ENCODE measurements around the gene FST.
A peak's percentile ranks its signal among the peaks of the same experiment; 100 is the strongest.

Gene FST

GRCh38 chr5:53472720-53473510 is 7.5 kb upstream of the FST start:
- TF ChIP-seq POLR2AphosphoS5 (IDR thresholded peaks at IDR 0.05; ENCODE audit: low read depth, low read length): no peak
- no peak for TF ChIP-seq POLR2A (IDR thresholded peaks at IDR 0.05; ENCODE audit: low read depth, low read length)
- TF ChIP-seq POU2F2 (IDR thresholded peaks at IDR 0.05; ENCODE audit: low read depth, low read length): no peak
- no peak for FAIRE-seq
- DNase-seq (ENCODE audit: insufficient read length, low spot score): no peak

DNA sequence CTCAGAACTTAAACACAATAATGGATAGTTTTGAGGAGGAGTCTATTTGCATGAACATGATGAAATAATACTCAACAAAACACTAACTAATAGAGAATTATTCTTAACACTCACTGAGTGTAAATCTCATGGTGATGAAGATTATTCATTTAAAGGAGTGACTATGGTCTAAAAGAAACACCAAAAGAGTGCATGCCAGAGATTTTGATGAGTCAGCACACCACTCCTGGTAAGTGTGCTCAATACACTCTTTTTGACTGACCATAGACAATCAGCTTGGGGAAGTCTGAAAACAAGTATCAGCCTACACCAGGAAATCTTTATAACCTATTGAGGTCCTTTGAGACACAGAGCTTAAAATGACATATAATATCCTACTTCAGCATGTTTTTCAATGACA is 6.8 kb upstream of the FST start:
- FAIRE-seq (no peak), DNase-seq (ENCODE audit: insufficient read length, low spot score) (no peak)
- no peak for TF ChIP-seq SPI1 (IDR thresholded peaks at IDR 0.05; ENCODE audit: low read depth, low read length)
- TF ChIP-seq PAX5 (IDR thresholded peaks at IDR 0.05; ENCODE audit: insufficient read depth, low read length, severe bottlenecking): no peak
- TF ChIP-seq TAF1 (IDR thresholded peaks at IDR 0.05; ENCODE audit: low read depth, low read length): no peak
- TF ChIP-seq POLR2AphosphoS5 (IDR thresholded peaks at IDR 0.05; ENCODE audit: low read depth, low read length): no peak
- no peak for TF ChIP-seq POU2F2 (IDR thresholded peaks at IDR 0.05; ENCODE audit: low read depth, low read length)
- TF ChIP-seq POLR2A (IDR thresholded peaks at IDR 0.05; ENCODE audit: low read depth, low read length): no peak

GRCh38 chr5:53475320-53475719 is 5.1 kb upstream of the FST start:
- FAIRE-seq (no peak), DNase-seq (ENCODE audit: insufficient read length, low spot score) (no peak)
- no peak for TF ChIP-seq TAF1 (IDR thresholded peaks at IDR 0.05; ENCODE audit: low read depth, low read length)
- no peak for TF ChIP-seq POU2F2 (IDR thresholded peaks at IDR 0.05; ENCODE audit: low read depth, low read length)
- TF ChIP-seq POLR2A (IDR thresholded peaks at IDR 0.05; ENCODE audit: low read depth, low read length): no peak
- TF ChIP-seq SPI1 (IDR thresholded peaks at IDR 0.05; ENCODE audit: low read depth, low read length): no peak
- no peak for TF ChIP-seq PAX5 (IDR thresholded peaks at IDR 0.05; ENCODE audit: insufficient read depth, low read length, severe bottlenecking)
- TF ChIP-seq POLR2AphosphoS5 (IDR thresholded peaks at IDR 0.05; ENCODE audit: low read depth, low read length): no peak

GRCh38 chr5:53476019-53476418 is 4.4 kb upstream of the FST start:
- FAIRE-seq: no peak
- TF ChIP-seq PAX5 (IDR thresholded peaks at IDR 0.05; ENCODE audit: insufficient read depth, low read length, severe bottlenecking) (no peak), POLR2AphosphoS5 (IDR thresholded peaks at IDR 0.05; ENCODE audit: low read depth, low read length) (no peak), TAF1 (IDR thresholded peaks at IDR 0.05; ENCODE audit: low read depth, low read length) (no peak), SPI1 (IDR thresholded peaks at IDR 0.05; ENCODE audit: low read depth, low read length) (no peak), POLR2A (IDR thresholded peaks at IDR 0.05; ENCODE audit: low read depth, low read length) (no peak), POU2F2 (IDR thresholded peaks at IDR 0.05; ENCODE audit: low read depth, low read length) (no peak)
- DNase-seq (ENCODE audit: insufficient read length, low spot score): no peak

DNA sequence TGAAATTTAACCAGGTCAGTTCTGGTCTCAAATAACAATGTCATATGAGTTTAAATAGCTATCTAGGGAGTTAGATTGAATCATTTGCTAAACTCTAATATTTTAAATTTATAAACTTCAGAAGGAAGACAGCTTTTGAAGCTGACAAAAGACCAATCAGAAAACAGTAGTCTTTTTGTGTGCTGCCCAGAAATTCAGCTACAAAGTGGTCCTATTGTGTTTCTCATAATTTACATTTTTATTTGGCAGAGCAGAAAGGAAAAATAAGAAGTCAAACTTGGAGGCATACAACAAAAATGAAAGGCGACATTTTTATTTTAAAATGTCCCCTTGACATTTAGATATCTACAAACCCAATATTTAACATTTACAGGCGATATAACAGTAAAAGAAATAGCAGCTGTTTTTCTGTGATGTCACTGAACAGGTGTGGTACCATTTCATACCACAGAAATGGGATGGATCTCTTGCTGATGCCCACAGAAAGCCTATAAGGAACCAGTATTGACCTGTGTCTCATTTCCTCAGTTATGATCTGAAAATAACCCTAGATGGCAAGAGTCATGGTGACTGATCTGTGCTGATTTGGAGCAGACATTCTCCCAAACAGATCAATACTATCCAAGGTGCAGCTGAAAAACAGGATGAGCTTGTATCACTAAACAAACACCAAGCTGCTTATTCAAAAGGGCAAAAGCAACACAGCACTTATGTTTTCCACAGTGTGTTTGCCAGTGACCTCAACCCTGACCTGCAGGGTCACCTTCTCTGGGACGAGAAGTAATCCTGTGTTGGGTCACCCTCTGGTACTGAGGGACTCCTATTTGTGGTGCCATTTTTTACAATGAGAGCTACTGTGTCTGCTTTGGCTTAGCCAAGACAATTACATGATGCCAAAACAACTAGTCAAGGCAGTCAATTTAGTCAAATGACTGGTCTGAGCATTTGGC is 3.6 kb upstream of the FST start:
- no peak for FAIRE-seq
- DNase-seq (ENCODE audit: insufficient read length, low spot score): no peak
- TF ChIP-seq POU2F2 (IDR thresholded peaks at IDR 0.05; ENCODE audit: low read depth, low read length) (no peak), POLR2A (IDR thresholded peaks at IDR 0.05; ENCODE audit: low read depth, low read length) (no peak), SPI1 (IDR thresholded peaks at IDR 0.05; ENCODE audit: low read depth, low read length) (no peak), POLR2AphosphoS5 (IDR thresholded peaks at IDR 0.05; ENCODE audit: low read depth, low read length) (no peak), PAX5 (IDR thresholded peaks at IDR 0.05; ENCODE audit: insufficient read depth, low read length, severe bottlenecking) (no peak), TAF1 (IDR thresholded peaks at IDR 0.05; ENCODE audit: low read depth, low read length) (no peak)

DNA sequence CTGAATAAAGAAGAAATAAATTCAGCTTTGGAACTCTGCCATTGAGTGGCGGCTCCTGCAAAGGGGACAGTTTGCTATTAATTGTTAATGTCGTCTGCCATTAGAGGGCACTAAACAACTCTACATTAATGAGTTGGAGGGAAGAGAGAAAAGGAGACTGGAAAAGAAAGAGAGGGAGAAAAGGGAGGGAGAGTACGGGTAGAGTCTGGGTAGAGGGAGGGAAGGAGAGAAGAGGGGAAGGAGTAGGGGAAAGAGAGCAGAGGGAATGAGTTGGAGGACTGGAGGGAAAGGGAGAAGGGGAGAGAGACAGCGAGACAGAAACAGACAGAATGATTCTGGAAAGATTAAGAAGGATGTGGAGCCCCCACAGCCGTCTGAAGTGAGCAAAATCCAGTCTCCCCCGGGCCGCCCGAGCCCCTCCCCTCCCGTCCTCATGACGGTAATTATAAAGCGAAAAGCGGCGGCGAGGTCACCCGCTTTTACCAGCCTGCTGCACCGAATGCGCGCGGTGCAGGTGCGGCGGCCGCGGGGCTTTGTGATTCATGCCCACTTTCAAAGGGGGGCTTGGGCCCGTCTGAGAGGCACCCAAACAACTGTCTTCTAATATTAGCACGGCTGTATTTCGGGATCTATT is 1.9 kb upstream of the FST start:
- peak; percentile 23 for FAIRE-seq

DNA sequence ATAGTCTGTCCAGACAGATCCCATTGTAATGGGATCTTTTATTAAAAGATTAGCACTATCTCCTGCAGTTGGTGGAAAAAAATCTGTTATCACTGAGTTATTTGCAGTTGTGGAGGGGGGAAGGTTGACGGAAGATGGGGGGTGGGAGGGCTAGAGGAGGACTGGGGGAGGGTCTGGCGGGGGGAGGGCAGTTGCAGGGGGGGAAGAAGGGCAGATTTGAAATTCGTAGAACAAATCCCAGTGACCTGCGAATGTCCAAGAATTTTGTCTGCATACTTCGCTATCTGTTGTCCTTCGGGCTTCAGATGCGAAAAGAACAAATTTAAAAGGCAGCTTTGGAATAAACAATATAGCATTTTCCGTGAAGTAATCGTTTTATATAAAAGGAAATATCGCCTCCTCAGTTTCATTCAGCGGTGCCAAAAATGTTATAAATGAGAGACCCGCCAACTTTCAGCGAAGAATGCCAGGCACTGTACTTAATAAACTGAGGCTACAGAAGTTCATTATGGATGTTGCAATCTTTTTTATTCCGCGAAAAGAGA is 1.3 kb upstream of the FST start:
- no peak for DNase-seq (ENCODE audit: insufficient read length, low spot score)
- FAIRE-seq: no peak
- no peak for TF ChIP-seq SPI1 (IDR thresholded peaks at IDR 0.05; ENCODE audit: low read depth, low read length)
- no peak for TF ChIP-seq POLR2A (IDR thresholded peaks at IDR 0.05; ENCODE audit: low read depth, low read length)
- TF ChIP-seq TAF1 (IDR thresholded peaks at IDR 0.05; ENCODE audit: low read depth, low read length): no peak
- no peak for TF ChIP-seq POLR2AphosphoS5 (IDR thresholded peaks at IDR 0.05; ENCODE audit: low read depth, low read length)
- no peak for TF ChIP-seq POU2F2 (IDR thresholded peaks at IDR 0.05; ENCODE audit: low read depth, low read length)
- no peak for TF ChIP-seq PAX5 (IDR thresholded peaks at IDR 0.05; ENCODE audit: insufficient read depth, low read length, severe bottlenecking)

More for the DNA sequence above, 1.9 kb upstream of the FST start:
- DNase-seq (ENCODE audit: insufficient read length, low spot score): no peak
- TF ChIP-seq TAF1 (IDR thresholded peaks at IDR 0.05; ENCODE audit: low read depth, low read length): no peak
- no peak for TF ChIP-seq SPI1 (IDR thresholded peaks at IDR 0.05; ENCODE audit: low read depth, low read length)
- no peak for TF ChIP-seq POU2F2 (IDR thresholded peaks at IDR 0.05; ENCODE audit: low read depth, low read length)
- no peak for TF ChIP-seq PAX5 (IDR thresholded peaks at IDR 0.05; ENCODE audit: insufficient read depth, low read length, severe bottlenecking)
- TF ChIP-seq POLR2AphosphoS5 (IDR thresholded peaks at IDR 0.05; ENCODE audit: low read depth, low read length): no peak
- no peak for TF ChIP-seq POLR2A (IDR thresholded peaks at IDR 0.05; ENCODE audit: low read depth, low read length)

- DNase-seq (ENCODE audit: insufficient read length, low spot score) (peak; percentile 29), FAIRE-seq (no peak)
- TF ChIP-seq SPI1 (IDR thresholded peaks at IDR 0.05; ENCODE audit: low read depth, low read length) (no peak), TAF1 (IDR thresholded peaks at IDR 0.05; ENCODE audit: low read depth, low read length) (no peak), POLR2A (IDR thresholded peaks at IDR 0.05; ENCODE audit: low read depth, low read length) (no peak), POU2F2 (IDR thresholded peaks at IDR 0.05; ENCODE audit: low read depth, low read length) (no peak), POLR2AphosphoS5 (IDR thresholded peaks at IDR 0.05; ENCODE audit: low read depth, low read length) (no peak), PAX5 (IDR thresholded peaks at IDR 0.05; ENCODE audit: insufficient read depth, low read length, severe bottlenecking) (no peak)
These were observed 626 bp upstream of the FST start for GRCh38 chr5:53479590-53480415.

All from GM12891 (cell line).